HCT116 (cell line): ENCODE data around the gene MAML2. TPM values are rescaled to one million over a fixed set of nuclear protein-coding genes. Genes with fewer than 3 reads are reported as not detected.

Experiments used
- ATAC-seq: fragments of 200-7000 bp; cut with Tn5 transposase; 2 replicates; pipeline ENCODE4 v1.9.1; 2020; ENCODE audit warnings: mild to moderate bottlenecking, moderate library complexity
- BruUV-seq: library from RNA; stranded (reverse); fragments of 400-500 nt; replicated peaks from 2 replicates; lab custom pipeline; 2021; lab: Mats Ljungman, UMichigan
- CTCF ChIA-PET: fragments of 300-600 bp; sonication (Branson Sonifier 250); formaldehyde crosslinking; loops from one replicate; lab custom pipeline; 2021; ENCODE audit warnings: antibody characterized with exemption; lab: Charles Lee
- POLR2A ChIA-PET: fragments of 300-600, 350-600 bp; sonication (Branson Sonifier 250); formaldehyde crosslinking; loops from one replicate; lab custom pipeline; 2021; ENCODE audit warnings: antibody characterized with exemption; lab: Charles Lee
- RAD21 ChIA-PET, 2 experiments: fragments of 300-600 bp; sonication (Branson Sonifier 250); formaldehyde crosslinking; loops; one replicate each; lab custom pipeline; 2023; ENCODE audit warnings: low total read pairs in 2 of 2; ENCODE audit not compliant: uncharacterized antibody in 2 of 2, unreplicated experiment in 2 of 2, low non-redundant PET in 1 of 2; lab: Charles Lee
- DNase-seq: peaks from one replicate; pipeline ENCODE4 v3.0.0-alpha.2; 2010; ENCODE audit warnings: low read depth, low spot score
- H2AFZ ChIP-seq: fragments of 200-600 bp; shearing (Covaris generic), sonication (generic); 2 replicates; pipeline ENCODE4 v1.6.1; 2017; ENCODE audit warnings: low read depth, mixed run types, mixed read lengths, antibody characterized with exemption, low read length; ENCODE audit not compliant: poor library complexity, severe bottlenecking
- H3K27ac ChIP-seq: 2 replicates; pipeline ENCODE4 v1.5.1; 2012; ENCODE audit warnings: low read depth, low read length
- H3K27me3 ChIP-seq: fragments of 200-600 bp; sonication (generic); 2 replicates; pipeline ENCODE4 v1.6.1; 2016; ENCODE audit warnings: mixed run types, low read length, mixed read lengths; ENCODE audit not compliant: insufficient read depth
- H3K36me3 ChIP-seq, 2 experiments: fragments of 200-500 bp in 1 of 2; fragments of 200-600 bp in 1 of 2; sonication (Bioruptor generic) in 1 of 2; sonication (generic) in 1 of 2; 2 replicates each; pipeline versions ENCODE4 v1.5.1 to v1.6.1; 2014 to 2016; ENCODE audit warnings: low read length in 2 of 2, inconsistent platforms in 1 of 2, mixed read lengths in 1 of 2, mixed run types in 1 of 2; ENCODE audit not compliant: insufficient read depth in 2 of 2, control insufficient read depth in 1 of 2
- H3K4me1 ChIP-seq, 2 experiments: fragments of 200-600 bp in 1 of 2; sonication (generic) in 1 of 2; 2 replicates each; pipeline versions ENCODE4 v1.5.1 to v1.6.1; 2012 to 2017; ENCODE audit warnings: low read length in 2 of 2, inconsistent platforms in 1 of 2, mild to moderate bottlenecking in 1 of 2, mixed read lengths in 1 of 2, mixed run types in 1 of 2, moderate library complexity in 1 of 2; ENCODE audit not compliant: insufficient read depth in 2 of 2, control insufficient read depth in 1 of 2
- H3K4me2 ChIP-seq: fragments of 200-600 bp; sonication (generic); 2 replicates; pipeline ENCODE4 v1.6.1; 2017; ENCODE audit warnings: mixed run types, low read length, mixed read lengths
- H3K4me3 ChIP-seq, 2 experiments: fragments of 200-600 bp in 1 of 2; sonication (generic) in 1 of 2; replicated peaks in 1 of 2; 2 replicates each; pipeline ENCODE4 v1.5.1; 2011 to 2016; ENCODE audit warnings: low read length in 2 of 2, control low read depth in 1 of 2, low read depth in 1 of 2, mild to moderate bottlenecking in 1 of 2, mixed read lengths in 1 of 2, mixed run types in 1 of 2
- H3K79me2 ChIP-seq: fragments of 200-600 bp; sonication (generic); 2 replicates; pipeline ENCODE4 v1.6.1; 2017; ENCODE audit warnings: mild to moderate bottlenecking, mixed run types, low read length, moderate library complexity, mixed read lengths; ENCODE audit not compliant: insufficient read depth
- H3K9ac ChIP-seq: fragments of 200-600 bp; sonication (generic); 2 replicates; pipeline ENCODE4 v1.6.1; 2016; ENCODE audit warnings: low read length, mixed read lengths
- H3K9me2 ChIP-seq: fragments of 200-600 bp; sonication (generic), shearing (Covaris generic); 2 replicates; pipeline ENCODE4 v1.6.1; 2017; ENCODE audit warnings: mixed run types, mild to moderate bottlenecking, moderate library complexity; ENCODE audit not compliant: insufficient read depth
- H3K9me3 ChIP-seq, 2 experiments: fragments of 200-500 bp in 1 of 2; fragments of 200-600 bp in 1 of 2; sonication (Bioruptor generic) in 1 of 2; sonication (generic) in 1 of 2; 2 replicates each; pipeline ENCODE4 v1.6.1; 2014 to 2017; ENCODE audit warnings: low read length in 2 of 2, mixed read lengths in 2 of 2, inconsistent platforms in 1 of 2, low read depth in 1 of 2, mild to moderate bottlenecking in 1 of 2, mixed run types in 1 of 2, moderate library complexity in 1 of 2; ENCODE audit not compliant: control insufficient read depth in 1 of 2, insufficient read depth in 1 of 2
- H4K20me1 ChIP-seq: fragments of 200-600 bp; sonication (generic), shearing (Covaris generic); 2 replicates; pipeline ENCODE4 v1.6.1; 2017; ENCODE audit warnings: mixed run types, mild to moderate bottlenecking, moderate library complexity; ENCODE audit not compliant: insufficient read depth
- ELF1 ChIP-seq: IDR thresholded peaks from 2 replicates; pipeline ENCODE4 v1.6.1; 2012; ENCODE audit warnings: low read depth, borderline replicate concordance
- EZH2 ChIP-seq: fragments of 200-600 bp; sonication (generic); IDR thresholded peaks from 2 replicates; pipeline ENCODE4 v1.6.1; 2017; ENCODE audit warnings: antibody characterized with exemption, mixed run types
- FOSL1 ChIP-seq: IDR thresholded peaks from 2 replicates; pipeline ENCODE4 v1.6.1; 2012; ENCODE audit warnings: low read depth
- JUND ChIP-seq: IDR thresholded peaks from 2 replicates; pipeline ENCODE4 v1.6.1; 2012
- MAX ChIP-seq: IDR thresholded peaks from 2 replicates; pipeline ENCODE4 v1.6.1; 2012
- RAD21 ChIP-seq: IDR thresholded peaks from 2 replicates; pipeline ENCODE4 v1.6.1; 2012; ENCODE audit warnings: low read depth, mild to moderate bottlenecking
- REST ChIP-seq: IDR thresholded peaks from 2 replicates; pipeline ENCODE4 v1.6.1; 2012; ENCODE audit warnings: low read depth
- SIN3A ChIP-seq: IDR thresholded peaks from 2 replicates; pipeline ENCODE4 v1.6.1; 2012; ENCODE audit warnings: low read depth
- ZBTB33 ChIP-seq: IDR thresholded peaks from 2 replicates; pipeline ENCODE4 v1.6.1; 2011; ENCODE audit warnings: mild to moderate bottlenecking, low read length, moderate library complexity; ENCODE audit not compliant: insufficient replicate concordance; ENCODE audit errors: extremely low read depth
- ZNF274 ChIP-seq: fragments of 200-500 bp; sonication (Bioruptor generic); IDR thresholded peaks from 2 replicates; pipeline ENCODE4 v1.6.1; 2014; ENCODE audit warnings: mild to moderate bottlenecking, low read depth, low read length, inconsistent platforms
- intact Hi-C: fragments of 100-400 bp; cut with micrococcal nuclease; formaldehyde crosslinking; loops from 2 replicates; pipeline ENCODE4 v1.10.0; 2022
- total RNA-seq: library from RNA; stranded (reverse); gene quantifications from one replicate; pipeline ENCODE4 v1.2.1, GENCODE V29; 2021; ENCODE audit not compliant: unreplicated experiment
- TF ChIP-seq, protein P1 (sequence below): IDR thresholded peaks from 2 replicates; pipeline ENCODE4 v1.6.1; 2012
- TF ChIP-seq, protein P2 (sequence below), 3 experiments: fragments of 200-600 bp in 1 of 3; sonication (generic) in 1 of 3; IDR thresholded peaks in 2 of 3; conservative IDR thresholded peaks in 1 of 3; 2 replicates each; pipeline ENCODE4 v1.5.1; 2012 to 2017; ENCODE audit warnings: low read depth in 2 of 3, low read length in 2 of 3, antibody characterized with exemption in 1 of 3, borderline replicate concordance in 1 of 3, control low read depth in 1 of 3, mild to moderate bottlenecking in 1 of 3, mixed read lengths in 1 of 3, mixed run types in 1 of 3, moderate library complexity in 1 of 3; ENCODE audit not compliant: insufficient read depth in 1 of 3

Gene MAML2
- total RNA-seq, 1 experiment from 2014 or later = 2.6 TPM

DNA sequence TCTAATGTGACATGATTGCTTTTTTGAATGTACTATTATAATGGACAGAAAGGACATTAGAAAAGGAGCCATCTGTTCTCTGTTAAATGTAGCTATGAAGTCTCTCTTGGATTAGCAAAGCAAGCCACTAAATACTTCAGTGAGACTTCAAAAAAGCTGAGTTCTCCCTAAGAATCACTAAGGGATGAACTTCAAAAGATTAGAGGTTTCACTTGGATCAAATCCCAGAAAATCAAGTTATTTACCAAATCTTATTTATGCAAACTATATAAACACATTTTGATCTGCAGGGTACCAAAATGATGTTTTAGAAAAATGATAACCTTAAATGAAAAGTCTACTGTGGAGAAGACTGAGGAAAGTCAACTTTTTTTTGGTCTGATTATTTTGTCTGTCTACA lies 337.0 kb downstream of the MAML2 start:
- TF ChIP-seq, protein P1, sequence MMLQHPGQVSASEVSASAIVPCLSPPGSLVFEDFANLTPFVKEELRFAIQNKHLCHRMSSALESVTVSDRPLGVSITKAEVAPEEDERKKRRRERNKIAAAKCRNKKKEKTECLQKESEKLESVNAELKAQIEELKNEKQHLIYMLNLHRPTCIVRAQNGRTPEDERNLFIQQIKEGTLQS = no peak
- TF ChIP-seq MAX (no peak), EZH2 (no peak), FOSL1 (no peak), ZBTB33 (no peak), ELF1 (no peak), JUND (no peak), REST (no peak), SIN3A (no peak), RAD21 (no peak), ZNF274 (no peak)
- TF ChIP-seq, protein P2, sequence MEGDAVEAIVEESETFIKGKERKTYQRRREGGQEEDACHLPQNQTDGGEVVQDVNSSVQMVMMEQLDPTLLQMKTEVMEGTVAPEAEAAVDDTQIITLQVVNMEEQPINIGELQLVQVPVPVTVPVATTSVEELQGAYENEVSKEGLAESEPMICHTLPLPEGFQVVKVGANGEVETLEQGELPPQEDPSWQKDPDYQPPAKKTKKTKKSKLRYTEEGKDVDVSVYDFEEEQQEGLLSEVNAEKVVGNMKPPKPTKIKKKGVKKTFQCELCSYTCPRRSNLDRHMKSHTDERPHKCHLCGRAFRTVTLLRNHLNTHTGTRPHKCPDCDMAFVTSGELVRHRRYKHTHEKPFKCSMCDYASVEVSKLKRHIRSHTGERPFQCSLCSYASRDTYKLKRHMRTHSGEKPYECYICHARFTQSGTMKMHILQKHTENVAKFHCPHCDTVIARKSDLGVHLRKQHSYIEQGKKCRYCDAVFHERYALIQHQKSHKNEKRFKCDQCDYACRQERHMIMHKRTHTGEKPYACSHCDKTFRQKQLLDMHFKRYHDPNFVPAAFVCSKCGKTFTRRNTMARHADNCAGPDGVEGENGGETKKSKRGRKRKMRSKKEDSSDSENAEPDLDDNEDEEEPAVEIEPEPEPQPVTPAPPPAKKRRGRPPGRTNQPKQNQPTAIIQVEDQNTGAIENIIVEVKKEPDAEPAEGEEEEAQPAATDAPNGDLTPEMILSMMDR (IDR thresholded peaks at IDR 0.05 in 2 of 3, conservative IDR thresholded peaks at IDR 0.05 in 1 of 3; ENCODE audit: borderline replicate concordance in 1 of 3, insufficient read depth in 1 of 3, low read depth in 2 of 3, low read length in 2 of 3) = no peak
- no peaks in the 10 kb centered on the region for H3K4me1 ChIP-seq
- no peak overlapping the region for H3K27ac ChIP-seq
- no peak for ATAC-seq
- H3K4me3 ChIP-seq = no peak overlapping the region
- no peak overlapping the region for H2AFZ ChIP-seq
- H4K20me1 ChIP-seq = no peaks in the 10 kb centered on the region
- no peaks in the 10 kb centered on the region for H3K79me2 ChIP-seq
- H3K36me3 ChIP-seq = no peaks in the 10 kb centered on the region
- H3K4me2 ChIP-seq = no peak overlapping the region
- CTCF ChIA-PET = no interaction called here
- no peaks in the 10 kb centered on the region for H3K27me3 ChIP-seq
- no peaks in the 10 kb centered on the region for H3K9me3 ChIP-seq
- 0 out of 2 replicates have a peak, but pooled peaks cover 3% of the 10 kb centered on the region for H3K9me2 ChIP-seq
- RAD21 ChIA-PET = no interaction called here
- no TSS peak for BruUV-seq
- no peak overlapping the region for H3K9ac ChIP-seq
- intact Hi-C loops = no loop called here
- POLR2A ChIA-PET = no interaction called here
- no peak for DNase-seq
